B cell (primary cell): Measurements from ENCODE around the gene UTS2B.

Source experiments
- EZH2 ChIP-seq: IDR thresholded peaks from 2 replicates; pipeline ENCODE4 v1.6.1; 2012; ENCODE audit warnings: borderline replicate concordance, low read depth, mild to moderate bottlenecking, moderate library complexity, low read length; ENCODE audit not compliant: insufficient read depth, poor library complexity, severe bottlenecking
- TF ChIP-seq, protein P1 (sequence below): fragments of 200-600 bp; IDR thresholded peaks from one replicate; pipeline ENCODE4 v1.8.0; 2022; ENCODE audit warnings: antibody characterized with exemption, mild to moderate bottlenecking

DNA sequence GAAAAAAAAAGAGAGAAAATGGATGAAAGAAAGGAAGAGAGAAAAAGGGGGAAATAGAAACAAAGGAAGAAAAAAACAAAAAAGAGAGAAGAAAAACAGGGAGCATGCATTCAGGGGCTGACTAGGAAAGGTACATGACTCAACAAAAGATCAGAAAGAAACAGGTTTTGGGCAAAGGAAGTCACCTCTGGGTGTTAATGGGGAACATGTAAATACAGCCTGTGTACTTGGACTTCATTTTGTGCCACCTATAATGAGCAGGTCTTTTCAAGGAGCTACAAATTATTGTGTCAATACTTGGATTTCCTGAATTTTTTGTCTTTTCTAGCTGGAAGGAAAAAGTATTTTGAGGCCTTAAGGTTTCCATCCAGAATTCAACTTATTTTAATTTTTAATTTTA, 54.6 kb downstream of the UTS2B start:
- TF ChIP-seq, protein P1, sequence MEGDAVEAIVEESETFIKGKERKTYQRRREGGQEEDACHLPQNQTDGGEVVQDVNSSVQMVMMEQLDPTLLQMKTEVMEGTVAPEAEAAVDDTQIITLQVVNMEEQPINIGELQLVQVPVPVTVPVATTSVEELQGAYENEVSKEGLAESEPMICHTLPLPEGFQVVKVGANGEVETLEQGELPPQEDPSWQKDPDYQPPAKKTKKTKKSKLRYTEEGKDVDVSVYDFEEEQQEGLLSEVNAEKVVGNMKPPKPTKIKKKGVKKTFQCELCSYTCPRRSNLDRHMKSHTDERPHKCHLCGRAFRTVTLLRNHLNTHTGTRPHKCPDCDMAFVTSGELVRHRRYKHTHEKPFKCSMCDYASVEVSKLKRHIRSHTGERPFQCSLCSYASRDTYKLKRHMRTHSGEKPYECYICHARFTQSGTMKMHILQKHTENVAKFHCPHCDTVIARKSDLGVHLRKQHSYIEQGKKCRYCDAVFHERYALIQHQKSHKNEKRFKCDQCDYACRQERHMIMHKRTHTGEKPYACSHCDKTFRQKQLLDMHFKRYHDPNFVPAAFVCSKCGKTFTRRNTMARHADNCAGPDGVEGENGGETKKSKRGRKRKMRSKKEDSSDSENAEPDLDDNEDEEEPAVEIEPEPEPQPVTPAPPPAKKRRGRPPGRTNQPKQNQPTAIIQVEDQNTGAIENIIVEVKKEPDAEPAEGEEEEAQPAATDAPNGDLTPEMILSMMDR, result no peak
- no peak for TF ChIP-seq EZH2
